Neuronal stem cell (in vitro differentiated cells): ENCODE results near the gene SPOCK1.

Source experiments
- DNase-seq: peaks from one replicate; pipeline ENCODE4 v3.0.0-alpha.2; 2013; ENCODE audit warnings: low spot score
- H2AFZ ChIP-seq: one replicate; pipeline ENCODE4 v1.6.1; 2013; ENCODE audit warnings: mild to moderate bottlenecking, low read length, inconsistent platforms
- H2AK5ac ChIP-seq: 2 replicates; pipeline ENCODE4 v1.6.1; 2013; ENCODE audit warnings: low read depth, mild to moderate bottlenecking, inconsistent platforms, low read length, moderate library complexity, mixed read lengths
- H2BK120ac ChIP-seq: 2 replicates; pipeline ENCODE4 v1.6.1; 2013; ENCODE audit warnings: low read depth, mild to moderate bottlenecking, inconsistent platforms, low read length, moderate library complexity, mixed read lengths
- H2BK12ac ChIP-seq: one replicate; pipeline ENCODE4 v1.6.1; 2013; ENCODE audit warnings: low read length, inconsistent platforms
- H2BK15ac ChIP-seq: 2 replicates; pipeline ENCODE4 v1.6.1; 2013; ENCODE audit warnings: mild to moderate bottlenecking, low read length, inconsistent platforms, mixed read lengths
- H2BK5ac ChIP-seq: one replicate; pipeline ENCODE4 v1.6.1; 2013; ENCODE audit warnings: inconsistent platforms, mild to moderate bottlenecking, low read length, moderate library complexity
- H3K14ac ChIP-seq: one replicate; pipeline ENCODE4 v1.6.1; 2013; ENCODE audit warnings: low read length, inconsistent platforms
- H3K18ac ChIP-seq: 2 replicates; pipeline ENCODE4 v1.6.1; 2013; ENCODE audit warnings: low read length, inconsistent platforms
- H3K23ac ChIP-seq: 2 replicates; pipeline ENCODE4 v1.6.1; 2013; ENCODE audit warnings: low read depth, mild to moderate bottlenecking, mixed read lengths, low read length, inconsistent platforms; ENCODE audit not compliant: poor library complexity
- H3K27ac ChIP-seq: replicated peaks from 3 replicates; pipeline ENCODE4 v1.5.1; 2013; ENCODE audit warnings: low read length, inconsistent platforms
- H3K27me3 ChIP-seq, 3 experiments: 2 replicates each; pipeline ENCODE4 v1.6.1; 2013; ENCODE audit warnings: low read length in 3 of 3, mild to moderate bottlenecking in 2 of 3, inconsistent platforms in 1 of 3, low read depth in 1 of 3, mixed read lengths in 1 of 3, moderate library complexity in 1 of 3; ENCODE audit not compliant: control insufficient read depth in 3 of 3, insufficient read depth in 3 of 3
- H3K36me3 ChIP-seq, 2 donors: replicated peaks in 1 of 2; 2 replicates each; pipeline ENCODE4 v1.6.1; 2013; ENCODE audit warnings: low read length in 2 of 2; ENCODE audit not compliant: control insufficient read depth in 2 of 2, insufficient read depth in 2 of 2
- H3K4ac ChIP-seq: 2 replicates; pipeline ENCODE4 v1.6.1; 2013; ENCODE audit warnings: inconsistent platforms, mild to moderate bottlenecking, low read length, moderate library complexity
- H3K4me1 ChIP-seq, 2 donors: 1 replicate in 1 of 2; 2 replicates in 1 of 2; pipeline ENCODE4 v1.6.1; 2013; ENCODE audit warnings: low read length in 2 of 2, low read depth in 1 of 2; ENCODE audit not compliant: control insufficient read depth in 2 of 2, insufficient read depth in 1 of 2
- H3K4me2 ChIP-seq: one replicate; pipeline ENCODE4 v1.6.1; 2013; ENCODE audit warnings: mild to moderate bottlenecking, low read length, inconsistent platforms; ENCODE audit not compliant: insufficient read depth, poor library complexity, severe bottlenecking
- H3K4me3 ChIP-seq, 2 donors: 2 replicates each; pipeline ENCODE4 v1.5.1; 2013; ENCODE audit warnings: low read length in 2 of 2, mild to moderate bottlenecking in 2 of 2, inconsistent platforms in 1 of 2, moderate library complexity in 1 of 2
- H3K79me1 ChIP-seq: one replicate; pipeline ENCODE4 v1.6.1; 2013; ENCODE audit warnings: low read depth, mild to moderate bottlenecking, inconsistent platforms, low read length, moderate library complexity
- H3K9ac ChIP-seq: one replicate; pipeline ENCODE4 v1.6.1; 2013; ENCODE audit warnings: mild to moderate bottlenecking, low read depth, low read length, inconsistent platforms; ENCODE audit not compliant: poor library complexity
- H3K9me3 ChIP-seq, 2 donors: replicated peaks in 1 of 2; 2 replicates each; pipeline versions ENCODE3 to v1.6.1; 2013; ENCODE audit warnings: low read length in 2 of 2, mild to moderate bottlenecking in 2 of 2, inconsistent platforms in 1 of 2, low read depth in 1 of 2, mixed read lengths in 1 of 2, moderate library complexity in 1 of 2; ENCODE audit not compliant: control insufficient read depth in 2 of 2, insufficient read depth in 1 of 2
- H4K8ac ChIP-seq: one replicate; pipeline ENCODE4 v1.6.1; 2013; ENCODE audit warnings: low read depth, mild to moderate bottlenecking, inconsistent platforms, low read length, moderate library complexity
- H4K91ac ChIP-seq: one replicate; pipeline ENCODE4 v1.6.1; 2013; ENCODE audit warnings: low read length, low read depth, mild to moderate bottlenecking, inconsistent platforms; ENCODE audit not compliant: poor library complexity
- WGBS, 2 donors: extraction: QIAGEN DNeasy Blood & Tissue Kit; methylation state at CpG; one replicate each; pipeline ENCODE4 v1.1.7; 2013; ENCODE audit warnings: missing lambda C conversion rate in 2 of 2, mixed read lengths in 1 of 2; ENCODE audit not compliant: insufficient read length in 2 of 2, insufficient replicate concordance in 1 of 2; ENCODE audit errors: extremely low coverage in 2 of 2; 5-methylcytosine and 5-hydroxymethylcytosine counted together

Gene SPOCK1

GRCh38 chr5:137194300-137194699 is 304.8 kb downstream of the SPOCK1 start:
- Histone ChIP-seq H3K23ac (no peak overlapping the region), H3K18ac (peak overlapping the region; percentile 59), H3K14ac (no peak overlapping the region), H3K4ac (no peak overlapping the region), H3K9me3 (no peaks in the 10 kb centered on the region), H3K36me3 (no peaks in the 10 kb centered on the region), H4K91ac (no peak overlapping the region), H3K4me1 (no peaks in the 10 kb centered on the region), H3K9ac (no peak overlapping the region), H4K8ac (no peak overlapping the region), H3K79me1 (no peaks in the 10 kb centered on the region), H3K4me3 (no peak overlapping the region), H3K4me2 (no peak overlapping the region), H2BK120ac (no peak overlapping the region), H2BK12ac (no peak overlapping the region), H2AFZ (no peak overlapping the region), H3K27me3 (no peaks in the 10 kb centered on the region), H2AK5ac (no peak overlapping the region), H2BK5ac (no peak overlapping the region), H3K27ac (no peak overlapping the region), H2BK15ac (peak overlapping the region; percentile 15)
- DNase-seq, result no peak
- no CpG with 5 or more reads among the region's 8 CpGs for WGBS, 2 donors

- no peak overlapping the region for H2AK5ac ChIP-seq
- H3K27ac ChIP-seq, result no peak overlapping the region
- no peak overlapping the region for H2BK12ac ChIP-seq
- H2AFZ ChIP-seq, result no peak overlapping the region
- H3K4me3 ChIP-seq, result no peak overlapping the region
- H3K4ac ChIP-seq, result no peak overlapping the region
- H3K18ac ChIP-seq, result no peak overlapping the region
- H3K36me3 ChIP-seq, result no peaks in the 10 kb centered on the region
- H4K8ac ChIP-seq, result no peak overlapping the region
- H3K79me1 ChIP-seq, result no peaks in the 10 kb centered on the region
- H3K9me3 ChIP-seq, result no peaks in the 10 kb centered on the region
- H3K27me3 ChIP-seq, result no peaks in the 10 kb centered on the region
- H3K9ac ChIP-seq, result no peak overlapping the region
- H3K4me1 ChIP-seq, result no peaks in the 10 kb centered on the region
- no peak overlapping the region for H3K23ac ChIP-seq
- H4K91ac ChIP-seq, result no peak overlapping the region
- no peak overlapping the region for H3K4me2 ChIP-seq
- DNase-seq, result no peak
- no peak overlapping the region for H3K14ac ChIP-seq
- no CpG with 5 or more reads among the region's 3 CpGs for WGBS, 2 donors
- H2BK5ac ChIP-seq, result no peak overlapping the region
- no peak overlapping the region for H2BK120ac ChIP-seq
- H2BK15ac ChIP-seq, result no peak overlapping the region
Measured at GRCh38 chr5:137192293-137192743, 306.8 kb downstream of the SPOCK1 start.

- no peaks in the 10 kb centered on the region for H3K36me3 ChIP-seq
- no peak overlapping the region for H4K8ac ChIP-seq
- no peaks in the 10 kb centered on the region for H3K79me1 ChIP-seq
- no peak overlapping the region for H3K9ac ChIP-seq
- no peaks in the 10 kb centered on the region for H3K9me3 ChIP-seq
- H3K4ac ChIP-seq, result no peak overlapping the region
- H3K4me2 ChIP-seq, result no peak overlapping the region
- H4K91ac ChIP-seq, result no peak overlapping the region
- H3K14ac ChIP-seq, result no peak overlapping the region
- no CpG with 5 or more reads among the region's 2 CpGs for WGBS, 2 donors
- H2BK12ac ChIP-seq, result no peak overlapping the region
- no peak overlapping the region for H2BK15ac ChIP-seq
- H3K4me1 ChIP-seq, result no peaks in the 10 kb centered on the region
- no peak overlapping the region for H2AFZ ChIP-seq
- H2AK5ac ChIP-seq, result no peak overlapping the region
- DNase-seq, result no peak
- no peak overlapping the region for H2BK120ac ChIP-seq
- no peak overlapping the region for H3K18ac ChIP-seq
- no peak overlapping the region for H3K23ac ChIP-seq
- H3K27me3 ChIP-seq, result no peaks in the 10 kb centered on the region
- no peak overlapping the region for H2BK5ac ChIP-seq
- no peak overlapping the region for H3K4me3 ChIP-seq
- no peak overlapping the region for H3K27ac ChIP-seq
Measured at GRCh38 chr5:137191179-137191578, 307.9 kb downstream of the SPOCK1 start.

GRCh38 chr5:137190441-137190840 is 308.7 kb downstream of the SPOCK1 start:
- no peak overlapping the region for H3K4me3 ChIP-seq
- no peaks in the 10 kb centered on the region for H3K9me3 ChIP-seq
- no peak overlapping the region for H2BK12ac ChIP-seq
- no peak overlapping the region for H3K27ac ChIP-seq
- H4K91ac ChIP-seq, result no peak overlapping the region
- H3K18ac ChIP-seq, result no peak overlapping the region
- H3K23ac ChIP-seq, result no peak overlapping the region
- no peak overlapping the region for H2BK120ac ChIP-seq
- H2BK5ac ChIP-seq, result no peak overlapping the region
- no peak overlapping the region for H2AFZ ChIP-seq
- no peaks in the 10 kb centered on the region for H3K27me3 ChIP-seq
- no peak overlapping the region for H3K14ac ChIP-seq
- no peak overlapping the region for H3K9ac ChIP-seq
- H3K79me1 ChIP-seq, result no peaks in the 10 kb centered on the region
- H4K8ac ChIP-seq, result no peak overlapping the region
- H2BK15ac ChIP-seq, result no peak overlapping the region
- no peaks in the 10 kb centered on the region for H3K36me3 ChIP-seq
- no peak overlapping the region for H2AK5ac ChIP-seq
- no peaks in the 10 kb centered on the region for H3K4me1 ChIP-seq
- no peak for DNase-seq
- H3K4me2 ChIP-seq, result no peak overlapping the region
- no peak overlapping the region for H3K4ac ChIP-seq
